ENCODE measurements around the gene PACRG. TPM values are rescaled to one million over a fixed set of nuclear protein-coding genes. Genes with fewer than 3 reads are reported as not detected.

The PACRG gene
- total and polyA plus RNA-seq, 2 experiments from 2014 or later, result 0.83 to 3.7 TPM

DNA sequence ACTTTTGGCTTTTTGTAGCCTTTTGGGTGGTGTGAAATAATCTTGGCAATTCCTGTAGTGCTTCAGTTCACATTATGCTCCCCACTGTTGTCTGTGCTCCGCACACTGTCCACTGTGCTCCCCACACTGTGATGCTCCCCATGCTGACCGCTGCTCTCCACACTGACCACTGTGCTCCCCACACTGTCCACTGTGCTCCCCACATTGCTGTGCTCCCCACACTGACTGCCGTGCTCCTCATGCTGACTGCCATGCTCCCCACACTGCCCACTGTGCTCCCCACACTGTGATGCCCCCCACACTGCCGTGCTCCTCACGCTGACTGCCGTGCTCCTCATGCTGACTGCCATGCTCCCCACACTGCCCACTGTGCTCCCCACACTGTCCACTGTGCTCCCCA is 118.9 kb downstream of the PACRG start:
- TF ChIP-seq, protein P1, sequence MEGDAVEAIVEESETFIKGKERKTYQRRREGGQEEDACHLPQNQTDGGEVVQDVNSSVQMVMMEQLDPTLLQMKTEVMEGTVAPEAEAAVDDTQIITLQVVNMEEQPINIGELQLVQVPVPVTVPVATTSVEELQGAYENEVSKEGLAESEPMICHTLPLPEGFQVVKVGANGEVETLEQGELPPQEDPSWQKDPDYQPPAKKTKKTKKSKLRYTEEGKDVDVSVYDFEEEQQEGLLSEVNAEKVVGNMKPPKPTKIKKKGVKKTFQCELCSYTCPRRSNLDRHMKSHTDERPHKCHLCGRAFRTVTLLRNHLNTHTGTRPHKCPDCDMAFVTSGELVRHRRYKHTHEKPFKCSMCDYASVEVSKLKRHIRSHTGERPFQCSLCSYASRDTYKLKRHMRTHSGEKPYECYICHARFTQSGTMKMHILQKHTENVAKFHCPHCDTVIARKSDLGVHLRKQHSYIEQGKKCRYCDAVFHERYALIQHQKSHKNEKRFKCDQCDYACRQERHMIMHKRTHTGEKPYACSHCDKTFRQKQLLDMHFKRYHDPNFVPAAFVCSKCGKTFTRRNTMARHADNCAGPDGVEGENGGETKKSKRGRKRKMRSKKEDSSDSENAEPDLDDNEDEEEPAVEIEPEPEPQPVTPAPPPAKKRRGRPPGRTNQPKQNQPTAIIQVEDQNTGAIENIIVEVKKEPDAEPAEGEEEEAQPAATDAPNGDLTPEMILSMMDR (IDR thresholded peaks at IDR 0.05; ENCODE audit: low read depth, low read length), result no peak
- Histone ChIP-seq H3K27ac (no peak overlapping the region), H3K36me3 (no peaks in the 10 kb centered on the region), H3K4me1 (ENCODE audit: low read depth) (peaks cover 8% of the 10 kb centered on the region), H3K9me3 (ENCODE audit: low read depth) (no peaks in the 10 kb centered on the region), H3K27me3 (no peaks in the 10 kb centered on the region), H3K4me3 (no peak overlapping the region)
- DNase-seq (ENCODE audit: low read depth in 1 of 2, low spot score in 1 of 2), result no peak

DNA sequence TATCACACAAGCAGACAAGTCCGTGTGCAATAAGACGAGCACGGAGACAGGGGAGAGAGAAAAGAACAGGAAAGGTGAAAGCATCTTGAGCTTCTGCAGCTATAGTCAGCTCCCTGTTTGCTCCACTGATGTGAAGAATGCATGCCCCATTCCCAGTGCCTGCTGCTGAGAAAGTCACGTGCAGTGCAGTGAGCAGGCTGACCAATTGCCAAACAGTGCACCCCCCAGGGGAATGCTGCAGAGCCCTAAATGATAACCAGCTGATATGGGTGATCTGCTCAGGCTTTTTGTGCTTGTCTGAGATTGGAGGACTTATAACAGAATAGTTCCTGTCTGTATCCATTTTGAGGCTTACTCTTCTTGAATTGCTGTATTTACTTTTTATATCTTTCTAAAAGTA is 121.5 kb downstream of the PACRG start:
- peak in 1 of 2 donors; percentile 63 for DNase-seq (ENCODE audit: low read depth in 1 of 2, low spot score in 1 of 2)
- TF ChIP-seq, protein P1 (IDR thresholded peaks at IDR 0.05; ENCODE audit: low read depth, low read length), result no peak
- Histone ChIP-seq H3K27me3 (no peaks in the 10 kb centered on the region), H3K9me3 (ENCODE audit: low read depth) (no peaks in the 10 kb centered on the region), H3K27ac (no peak overlapping the region), H3K4me3 (no peak overlapping the region), H3K36me3 (no peaks in the 10 kb centered on the region), H3K4me1 (ENCODE audit: low read depth) (peaks cover 22% of the 10 kb centered on the region)

DNA sequence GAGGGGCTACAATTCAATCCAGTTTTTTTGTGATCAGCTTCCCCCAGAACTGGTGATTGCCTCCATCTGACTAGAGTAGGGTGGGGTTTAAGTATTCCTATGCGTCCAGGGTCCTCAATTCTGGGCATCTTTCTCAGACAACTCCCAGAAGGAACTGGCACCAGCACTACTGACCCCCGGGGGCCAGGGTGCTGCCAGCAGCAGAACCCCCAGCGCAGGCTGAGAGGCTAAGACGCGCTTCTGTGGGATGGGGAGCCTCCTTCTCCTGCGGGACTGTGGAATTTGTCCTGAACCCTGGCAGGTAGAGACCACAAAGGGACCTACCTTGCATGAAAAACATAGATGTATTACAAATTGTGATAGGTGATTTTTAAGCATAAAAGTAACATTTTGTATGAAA is 124.4 kb downstream of the PACRG start:
- no peak overlapping the region for H3K4me3 ChIP-seq
- no peaks in the 10 kb centered on the region for H3K36me3 ChIP-seq
- H3K9me3 ChIP-seq (ENCODE audit: low read depth), result no peaks in the 10 kb centered on the region
- TF ChIP-seq, protein P1 (IDR thresholded peaks at IDR 0.05; ENCODE audit: low read depth, low read length), result no peak
- DNase-seq (ENCODE audit: low read depth in 1 of 2, low spot score in 1 of 2), result no peak
- no peaks in the 10 kb centered on the region for H3K27me3 ChIP-seq
- H3K27ac ChIP-seq, result no peak overlapping the region
- H3K4me1 ChIP-seq (ENCODE audit: low read depth), result peaks cover 22% of the 10 kb centered on the region

DNA sequence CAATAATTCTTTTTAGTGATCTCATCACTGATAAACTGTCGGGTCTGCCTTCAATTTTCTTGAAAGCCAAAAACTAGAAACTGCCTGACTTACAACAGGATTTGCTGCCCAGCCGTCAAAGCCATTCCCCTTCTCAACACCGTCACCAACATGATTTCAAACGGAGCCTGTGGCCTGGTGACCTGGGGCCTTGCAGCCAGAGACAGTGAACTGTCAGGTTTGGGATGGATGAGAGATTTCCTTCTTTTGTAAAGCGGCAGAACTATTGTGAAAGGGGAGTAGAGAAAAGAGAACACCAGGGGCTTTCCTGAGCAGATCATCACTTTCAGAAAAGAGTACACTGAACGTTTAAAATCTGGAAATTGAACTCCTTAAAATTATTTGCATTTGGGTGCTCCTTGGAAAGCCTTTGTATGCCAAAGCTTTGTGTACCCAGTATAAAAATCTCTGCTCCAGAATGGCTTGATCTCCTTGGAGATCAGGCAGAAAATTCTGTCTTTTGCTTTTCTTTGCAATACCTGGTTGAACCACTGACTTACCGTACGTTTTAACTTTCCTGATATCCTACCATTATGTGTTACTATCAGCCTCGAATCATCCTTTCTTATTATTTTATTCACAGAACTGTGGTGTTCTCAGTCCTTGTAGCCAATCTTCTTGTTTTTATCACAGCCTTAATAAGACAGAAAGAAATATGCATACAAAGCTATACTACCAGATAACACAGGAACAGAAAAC is 125.2 kb downstream of the PACRG start:
- peak in 1 of 2 donors; percentile 14 for DNase-seq (ENCODE audit: low read depth in 1 of 2, low spot score in 1 of 2)
- Histone ChIP-seq H3K9me3 (ENCODE audit: low read depth) (no peaks in the 10 kb centered on the region), H3K4me1 (ENCODE audit: low read depth) (peaks cover 27% of the 10 kb centered on the region), H3K4me3 (no peak overlapping the region), H3K27me3 (no peaks in the 10 kb centered on the region), H3K36me3 (no peaks in the 10 kb centered on the region), H3K27ac (no peak overlapping the region)
- TF ChIP-seq, protein P1 (IDR thresholded peaks at IDR 0.05; ENCODE audit: low read depth, low read length), result no peak

DNA sequence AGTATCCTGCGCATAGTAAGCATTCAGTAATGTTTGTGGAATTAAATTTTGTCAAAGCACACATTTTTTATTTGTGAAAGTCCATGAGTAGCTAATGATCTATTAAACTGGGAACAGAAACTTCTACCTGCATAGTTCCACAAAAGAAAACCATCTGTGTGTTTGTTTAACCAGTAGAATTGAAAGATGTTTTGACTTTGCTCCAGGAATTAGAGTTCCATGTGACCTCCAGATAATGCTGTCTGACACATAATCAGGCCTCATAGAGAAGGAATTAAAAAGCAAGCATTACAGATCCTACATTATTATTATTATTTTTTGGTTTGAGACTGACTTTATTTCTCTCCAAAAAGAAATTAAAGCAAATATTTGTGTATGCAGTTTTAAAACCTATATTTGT is 126.5 kb downstream of the PACRG start:
- no peak overlapping the region for H3K4me3 ChIP-seq

More for the DNA sequence above, 126.5 kb downstream of the PACRG start:
- H3K27me3 ChIP-seq, result no peaks in the 10 kb centered on the region
- TF ChIP-seq, protein P1 (IDR thresholded peaks at IDR 0.05; ENCODE audit: low read depth, low read length), result no peak
- no peaks in the 10 kb centered on the region for H3K36me3 ChIP-seq
- no peaks in the 10 kb centered on the region for H3K9me3 ChIP-seq (ENCODE audit: low read depth)
- peaks cover 22% of the 10 kb centered on the region for H3K4me1 ChIP-seq (ENCODE audit: low read depth)
- DNase-seq (ENCODE audit: low read depth in 1 of 2, low spot score in 1 of 2), result no peak
- H3K27ac ChIP-seq, result no peak overlapping the region

All from cardiac muscle cell (in vitro differentiated cells and primary cell).